Activated naive CD8-positive, alpha-beta T cell treated with anti-CD3 and anti-CD28 coated beads, Interleukin-2, amount 50 U/mL, for 24 hours (primary cell): ENCODE data around the gene CELF2.
"Not testable (repeated sequence)": the region's sequence is repeated elsewhere in the genome, so short reads cannot be mapped to it uniquely, and the experiment has no call there.

Experiments
- ATAC-seq: fragments of 150-1000 bp; cut with Tn5 transposase; one replicate; pipeline ENCODE4 v1.10.0; 2021
- DNase-seq: peaks from one replicate; pipeline ENCODE4 v3.0.0; 2021
- H3K27ac Mint-ChIP-seq: one replicate; pipeline ENCODE4 v1.8.0; 2021; ENCODE audit warnings: mild to moderate bottlenecking, mixed read lengths
- H3K27me3 Mint-ChIP-seq: one replicate; pipeline ENCODE4 v1.8.0; 2021; ENCODE audit warnings: mixed read lengths
- H3K36me3 Mint-ChIP-seq: one replicate; pipeline ENCODE4 v1.8.0; 2021; ENCODE audit warnings: low read depth, mixed read lengths
- H3K4me1 Mint-ChIP-seq: one replicate; pipeline ENCODE4 v1.8.0; 2021; ENCODE audit warnings: mixed read lengths
- H3K4me3 Mint-ChIP-seq: one replicate; pipeline ENCODE4 v1.8.0; 2021; ENCODE audit warnings: mild to moderate bottlenecking, moderate library complexity, mixed read lengths
- H3K9me3 Mint-ChIP-seq: one replicate; pipeline ENCODE4 v1.8.0; 2021; ENCODE audit warnings: mixed read lengths

Gene CELF2

DNA sequence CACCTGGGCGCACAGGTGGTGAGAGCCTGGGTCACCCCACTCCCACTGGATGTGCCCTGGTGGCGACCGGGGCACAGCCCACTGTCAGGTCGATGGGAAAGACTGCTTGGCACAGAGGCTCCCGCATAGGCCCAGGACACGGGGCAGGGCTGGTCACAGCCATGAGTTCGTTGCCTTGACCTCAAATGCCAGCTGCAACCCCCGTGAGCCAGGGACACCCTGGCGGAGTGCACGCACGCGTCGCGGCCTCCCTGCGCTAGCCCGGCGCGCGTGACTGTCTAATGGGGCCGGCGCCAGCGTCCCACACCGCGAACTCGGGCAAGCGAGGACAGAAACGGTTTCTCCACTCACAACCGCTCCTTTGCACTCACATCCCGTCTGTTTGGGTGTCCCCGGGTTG, 326.4 kb downstream of the CELF2 start:
- Mint-ChIP-seq H3K4me1 (peaks cover 5% of the 10 kb centered on the region), H3K27ac (no peak overlapping the region), H3K9me3 (peaks cover 4% of the 10 kb centered on the region), H3K36me3 (no peaks in the 10 kb centered on the region), H3K4me3 (no peak overlapping the region), H3K27me3 (no peaks in the 10 kb centered on the region)
- no peak for DNase-seq
- no peak for ATAC-seq

DNA sequence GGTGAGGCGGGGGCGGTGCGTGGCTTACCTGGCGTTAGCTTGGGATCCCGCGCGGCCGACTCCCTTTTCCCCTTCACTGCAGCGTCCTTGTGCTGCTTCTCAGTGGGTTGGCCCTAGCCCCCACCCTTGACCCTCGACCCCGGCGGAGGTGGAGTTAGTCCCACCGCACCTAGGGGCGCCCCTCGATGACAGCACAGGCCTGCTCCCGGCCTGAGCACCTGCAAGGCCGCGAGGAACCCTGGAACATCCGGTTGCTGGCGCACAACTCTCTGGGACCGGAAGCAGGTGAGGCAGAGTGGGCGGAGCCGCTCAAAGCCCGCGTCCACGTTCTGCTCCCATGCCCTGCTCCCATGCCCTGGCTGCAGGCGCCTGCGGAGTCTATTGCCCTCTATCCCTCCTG, 326.9 kb downstream of the CELF2 start:
- ATAC-seq, result no peak
- H3K27ac Mint-ChIP-seq, result no peak overlapping the region
- peaks cover 5% of the 10 kb centered on the region for H3K4me1 Mint-ChIP-seq
- H3K36me3 Mint-ChIP-seq, result no peaks in the 10 kb centered on the region
- peaks cover 4% of the 10 kb centered on the region for H3K9me3 Mint-ChIP-seq
- no peak overlapping the region for H3K4me3 Mint-ChIP-seq
- peak; percentile 20 for DNase-seq
- H3K27me3 Mint-ChIP-seq, result no peaks in the 10 kb centered on the region

DNA sequence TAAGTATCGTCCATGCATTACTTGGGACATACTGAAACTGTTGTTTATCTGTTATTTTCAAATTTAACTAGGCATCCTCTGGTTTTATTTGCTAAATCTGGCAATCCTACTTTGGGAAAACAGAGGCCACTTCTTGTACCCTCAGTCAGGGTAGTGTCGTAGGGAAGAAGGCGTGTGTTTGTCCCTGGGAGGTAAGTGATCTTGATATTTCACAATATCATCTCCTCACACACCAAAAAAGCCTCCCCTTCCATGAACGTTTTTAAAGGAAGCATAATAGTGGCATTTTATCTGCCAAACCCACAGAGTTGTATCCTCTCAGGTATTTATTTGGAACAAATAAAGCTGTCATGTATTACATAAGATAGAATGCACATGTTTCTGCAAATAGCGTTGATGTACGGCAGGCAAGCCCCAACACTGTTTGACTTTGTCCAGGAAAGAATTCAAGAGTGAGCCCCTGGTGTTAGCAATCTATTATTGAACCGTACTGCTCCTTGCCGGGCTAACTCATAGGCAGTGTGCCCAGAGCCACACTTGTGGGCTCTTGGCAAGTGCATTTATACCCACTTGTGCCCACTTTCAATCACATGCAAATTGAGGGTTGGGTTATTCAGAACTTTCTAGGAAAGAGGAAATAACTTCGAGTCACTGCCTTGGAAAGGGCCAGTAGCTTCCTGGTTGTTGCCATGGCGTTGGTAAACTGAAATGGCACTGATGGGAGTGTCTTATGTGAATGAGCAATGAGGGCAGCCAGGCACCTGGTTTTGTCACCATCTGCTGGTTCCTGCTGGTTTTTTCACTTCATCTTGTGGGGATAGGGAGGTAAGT, 327.8 kb downstream of the CELF2 start:
- H3K36me3 Mint-ChIP-seq, result no peaks in the 10 kb centered on the region
- H3K9me3 Mint-ChIP-seq, result peaks cover 4% of the 10 kb centered on the region
- peaks cover 5% of the 10 kb centered on the region for H3K4me1 Mint-ChIP-seq
- H3K4me3 Mint-ChIP-seq, result no peak overlapping the region
- no peak overlapping the region for H3K27ac Mint-ChIP-seq
- no peaks in the 10 kb centered on the region for H3K27me3 Mint-ChIP-seq
- ATAC-seq (peak; percentile 73), DNase-seq (no peak)

DNA sequence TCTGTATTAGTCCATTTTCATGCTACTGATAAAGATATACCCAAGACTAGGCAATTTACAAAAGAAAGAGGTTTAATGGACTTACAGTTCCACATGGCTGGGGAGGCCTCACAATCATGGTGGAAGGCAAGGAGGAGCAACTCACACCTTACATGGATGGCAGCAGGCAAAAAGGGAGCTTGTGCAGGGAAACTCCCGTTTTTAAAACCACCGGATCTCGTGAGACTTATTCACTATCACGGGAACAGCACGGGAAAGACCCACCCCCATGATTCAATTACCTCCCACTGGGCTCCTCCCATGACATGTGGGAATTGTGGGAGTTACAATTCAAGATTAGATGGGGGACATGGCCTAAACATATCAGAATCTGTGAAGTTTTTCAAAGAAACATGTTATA, 329.9 kb downstream of the CELF2 start:
- H3K4me3 Mint-ChIP-seq, H3K27ac Mint-ChIP-seq, H3K36me3 Mint-ChIP-seq, ATAC-seq, H3K27me3 Mint-ChIP-seq, DNase-seq, H3K9me3 Mint-ChIP-seq, H3K4me1 Mint-ChIP-seq: not testable (repeated sequence)

DNA sequence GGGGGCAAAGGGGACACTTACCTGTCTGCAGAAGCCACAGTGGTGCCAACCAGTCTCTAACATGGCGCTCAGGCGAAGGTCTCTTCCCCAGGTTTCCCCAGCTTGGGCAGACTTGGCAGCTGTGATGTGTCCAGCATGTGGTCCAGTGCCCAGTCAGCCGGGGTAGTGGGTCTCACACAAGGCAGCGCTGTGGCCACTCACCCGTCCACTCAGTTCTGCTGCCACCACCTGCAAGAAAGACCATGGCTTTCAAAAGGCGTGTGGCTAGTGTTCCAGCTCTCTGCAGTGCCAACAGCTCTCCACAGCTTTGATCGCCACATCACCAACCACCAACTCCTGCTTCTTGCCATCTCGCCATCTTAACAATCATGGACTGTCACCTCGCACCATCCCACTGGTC, 334.1 kb downstream of the CELF2 start:
- Mint-ChIP-seq H3K9me3 (peaks cover 4% of the 10 kb centered on the region), H3K27ac (no peak overlapping the region), H3K4me3 (no peak overlapping the region), H3K36me3 (no peaks in the 10 kb centered on the region), H3K4me1 (peaks cover 2% of the 10 kb centered on the region), H3K27me3 (no peaks in the 10 kb centered on the region)
- DNase-seq (no peak), ATAC-seq (no peak)

DNA sequence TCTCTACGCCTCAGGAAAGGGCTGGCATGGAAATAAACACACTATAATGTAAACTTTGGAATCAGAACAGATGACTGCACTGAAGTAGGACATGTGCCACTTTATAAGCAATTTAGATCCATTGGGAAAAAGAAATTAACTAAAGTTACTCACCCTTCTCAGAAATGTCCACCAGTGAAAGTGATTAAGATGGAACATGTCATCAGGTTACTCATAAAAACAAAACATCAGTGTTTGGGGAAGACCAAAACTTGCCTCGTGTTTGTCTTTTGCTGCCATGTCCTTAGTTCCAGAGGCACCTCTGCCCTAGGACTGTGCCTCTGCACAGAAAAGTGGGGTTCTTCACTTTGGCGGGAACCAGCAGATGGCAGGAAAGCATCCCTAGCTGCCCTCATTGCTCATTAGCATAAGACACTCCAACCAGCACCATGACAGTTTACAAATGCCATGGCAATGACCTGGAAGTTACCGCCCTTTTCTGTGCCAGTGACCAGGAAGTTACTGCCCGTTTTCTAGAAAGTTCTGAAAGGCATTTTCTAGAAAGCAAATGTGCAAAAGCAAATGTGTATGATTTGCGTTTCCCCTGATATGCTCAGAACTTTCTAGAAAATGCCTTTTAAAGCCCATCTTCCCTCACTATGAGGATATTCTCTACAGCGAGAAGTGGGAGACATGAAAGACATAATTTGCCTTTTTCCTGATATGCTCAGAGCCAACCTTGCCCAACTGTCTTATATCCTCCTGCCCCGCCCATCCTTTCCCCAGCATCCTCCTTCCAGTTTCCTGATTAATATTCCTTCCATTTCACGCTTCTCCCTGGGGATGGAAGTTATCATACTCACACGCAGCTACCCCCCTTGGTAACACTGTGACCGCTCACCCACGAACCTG, 335.6 kb downstream of the CELF2 start:
- peaks cover 2% of the 10 kb centered on the region for H3K4me1 Mint-ChIP-seq
- no peaks in the 10 kb centered on the region for H3K9me3 Mint-ChIP-seq
- H3K36me3 Mint-ChIP-seq, result no peaks in the 10 kb centered on the region
- DNase-seq, result no peak
- no peaks in the 10 kb centered on the region for H3K27me3 Mint-ChIP-seq
- H3K4me3 Mint-ChIP-seq, result no peak overlapping the region
- ATAC-seq, result no peak
- H3K27ac Mint-ChIP-seq, result no peak overlapping the region

DNA sequence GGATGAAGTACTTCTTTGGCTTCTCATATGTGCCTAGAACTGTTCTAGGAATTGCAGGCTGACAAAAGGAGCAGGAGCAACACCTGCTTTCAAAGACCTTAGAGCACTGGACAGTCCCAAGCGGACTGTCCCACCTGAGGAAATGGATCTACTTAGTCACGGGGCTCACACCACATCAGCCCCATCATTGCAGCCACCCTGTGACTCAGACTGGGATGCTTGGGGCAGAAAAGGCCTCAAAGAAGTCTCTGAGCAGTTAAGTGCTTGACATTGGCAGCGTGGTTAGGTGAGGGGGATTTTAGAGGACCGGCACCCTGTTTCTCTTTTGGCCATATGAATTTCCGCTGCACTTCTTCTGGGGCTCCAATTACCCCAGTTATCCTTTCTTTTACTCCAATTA, 337.2 kb downstream of the CELF2 start:
- DNase-seq (no peak), ATAC-seq (no peak)
- no peaks in the 10 kb centered on the region for H3K27me3 Mint-ChIP-seq
- no peak overlapping the region for H3K27ac Mint-ChIP-seq
- no peak overlapping the region for H3K4me3 Mint-ChIP-seq
- peaks cover 2% of the 10 kb centered on the region for H3K4me1 Mint-ChIP-seq
- peaks cover 5% of the 10 kb centered on the region for H3K9me3 Mint-ChIP-seq
- H3K36me3 Mint-ChIP-seq, result no peaks in the 10 kb centered on the region

DNA sequence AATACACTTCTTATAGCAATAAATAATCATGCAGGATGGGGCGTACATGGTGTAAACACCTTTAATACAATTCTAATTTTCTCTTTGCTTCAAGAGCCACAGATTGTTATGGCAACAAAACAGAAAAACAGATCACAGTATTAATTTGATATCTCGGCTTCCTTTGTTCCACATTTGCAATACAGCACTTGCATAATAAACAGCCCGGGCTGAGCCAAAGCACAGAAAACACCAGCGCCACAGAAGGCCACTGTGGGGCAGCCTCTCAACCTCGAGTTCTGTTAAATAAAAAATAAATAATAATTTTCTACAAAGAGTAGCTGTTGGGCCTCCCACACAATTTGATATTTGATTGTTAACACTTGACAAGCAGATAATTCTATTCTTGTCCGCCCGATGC, 337.9 kb downstream of the CELF2 start:
- Mint-ChIP-seq H3K9me3 (peaks cover 5% of the 10 kb centered on the region), H3K36me3 (no peaks in the 10 kb centered on the region), H3K4me3 (no peak overlapping the region), H3K27me3 (no peaks in the 10 kb centered on the region), H3K27ac (no peak overlapping the region), H3K4me1 (peaks cover 2% of the 10 kb centered on the region)
- ATAC-seq, result no peak
- no peak for DNase-seq

DNA sequence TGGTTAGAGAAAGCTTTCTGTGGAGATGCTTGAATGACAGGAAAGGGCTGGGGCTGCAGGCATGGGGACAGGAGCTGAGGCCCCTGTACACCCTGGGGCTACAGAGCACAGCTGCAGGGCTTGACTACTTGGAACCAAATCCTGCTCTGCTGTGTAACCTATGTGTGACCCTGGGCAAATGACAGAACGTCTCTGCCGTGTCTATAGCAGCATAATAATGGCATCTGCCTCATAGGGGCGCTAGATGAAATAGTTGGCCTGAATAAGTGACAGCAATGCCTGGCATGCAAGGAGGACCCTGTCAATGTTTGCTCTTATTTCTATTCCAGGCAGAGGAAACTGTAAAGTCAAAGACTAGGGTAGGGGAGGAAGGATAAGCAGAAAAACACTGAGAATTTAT, 339.8 kb downstream of the CELF2 start:
- no peak for ATAC-seq

DNA sequence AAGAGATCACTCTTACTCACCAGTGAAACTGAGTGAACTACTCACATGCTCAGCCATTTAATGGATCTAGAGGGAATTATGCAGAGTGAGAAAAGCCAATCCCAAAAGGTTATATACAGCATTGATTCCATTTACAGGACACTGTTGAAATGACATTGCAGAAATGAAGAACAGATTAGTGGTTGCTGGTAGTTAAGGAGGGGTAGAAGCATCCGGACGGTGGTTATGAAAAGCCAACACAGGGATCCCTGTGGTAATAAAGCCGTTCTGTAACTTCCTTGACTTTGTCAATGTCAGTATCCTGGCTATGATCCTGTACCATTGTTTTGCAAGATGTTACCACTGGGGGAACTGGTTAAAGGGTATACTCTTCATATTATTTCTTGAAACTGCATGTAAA, 340.3 kb downstream of the CELF2 start:
- Mint-ChIP-seq H3K36me3 (no peaks in the 10 kb centered on the region), H3K27ac (no peak overlapping the region), H3K27me3 (no peaks in the 10 kb centered on the region), H3K4me3 (no peak overlapping the region), H3K4me1 (peaks cover 2% of the 10 kb centered on the region), H3K9me3 (peaks cover 5% of the 10 kb centered on the region)
- no peak for DNase-seq
- ATAC-seq, result no peak

More for the DNA sequence above, 339.8 kb downstream of the CELF2 start:
- Mint-ChIP-seq H3K4me1 (peaks cover 2% of the 10 kb centered on the region), H3K4me3 (no peak overlapping the region), H3K36me3 (no peaks in the 10 kb centered on the region), H3K27me3 (no peaks in the 10 kb centered on the region), H3K27ac (no peak overlapping the region), H3K9me3 (peaks cover 5% of the 10 kb centered on the region)
- DNase-seq, result no peak

DNA sequence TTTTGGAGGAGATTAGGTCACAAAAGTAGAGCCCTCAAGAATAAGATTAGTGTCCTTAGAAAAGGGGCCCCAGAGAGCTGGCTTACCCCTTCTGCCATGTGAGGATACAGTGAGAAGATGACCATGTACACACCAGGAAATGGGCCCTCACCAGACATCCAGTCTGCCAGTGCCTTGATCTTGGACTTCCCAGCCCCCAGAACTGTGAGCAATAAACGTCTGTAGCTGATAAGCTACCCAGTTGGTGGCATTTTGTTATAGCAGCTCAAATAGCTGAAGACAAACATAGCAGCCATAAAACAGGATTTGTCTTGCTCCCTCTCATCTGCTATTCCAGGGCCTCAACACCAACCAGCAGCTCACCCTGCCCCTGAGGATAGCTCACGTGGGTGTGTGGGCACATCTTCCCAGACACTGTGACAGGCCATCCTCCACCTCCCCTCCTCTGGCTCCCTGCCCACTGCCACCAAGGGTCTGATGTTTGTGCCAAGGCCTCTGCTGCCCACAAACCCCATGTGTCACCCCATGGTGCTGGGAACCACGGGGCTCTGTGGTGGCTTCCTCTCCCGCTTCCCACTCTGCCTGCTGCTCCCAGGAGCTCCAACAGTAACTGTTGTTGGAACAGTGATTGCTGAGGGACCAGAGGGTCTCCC, 341.4 kb downstream of the CELF2 start:
- Mint-ChIP-seq H3K4me1 (peaks cover 2% of the 10 kb centered on the region), H3K4me3 (no peak overlapping the region), H3K27ac (no peak overlapping the region), H3K36me3 (no peaks in the 10 kb centered on the region), H3K9me3 (peaks cover 5% of the 10 kb centered on the region), H3K27me3 (no peaks in the 10 kb centered on the region)
- DNase-seq (no peak), ATAC-seq (no peak)

DNA sequence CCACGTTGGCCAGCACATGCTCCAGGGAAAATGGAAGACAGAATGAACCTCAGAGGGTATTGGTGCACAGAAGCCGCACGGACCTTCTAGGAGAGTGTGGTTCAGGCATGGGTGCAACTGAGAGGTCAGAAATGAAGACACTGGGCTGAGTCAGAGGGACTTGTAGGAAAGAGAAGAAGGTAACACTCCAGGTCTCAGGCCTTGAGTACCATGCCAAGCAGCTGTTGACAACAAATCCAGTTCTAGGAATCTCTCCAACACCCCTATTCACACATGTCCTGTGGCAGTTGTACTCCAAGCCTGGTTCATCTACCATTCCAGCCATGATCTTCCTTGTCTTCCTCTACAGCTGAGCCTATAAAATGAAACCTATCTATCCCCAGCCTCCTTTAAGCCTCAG, 342.2 kb downstream of the CELF2 start:
- ATAC-seq (no peak), DNase-seq (no peak)
- Mint-ChIP-seq H3K4me3 (no peak overlapping the region), H3K4me1 (no peaks in the 10 kb centered on the region), H3K36me3 (no peaks in the 10 kb centered on the region), H3K27me3 (no peaks in the 10 kb centered on the region), H3K27ac (no peak overlapping the region), H3K9me3 (peaks cover 5% of the 10 kb centered on the region)

DNA sequence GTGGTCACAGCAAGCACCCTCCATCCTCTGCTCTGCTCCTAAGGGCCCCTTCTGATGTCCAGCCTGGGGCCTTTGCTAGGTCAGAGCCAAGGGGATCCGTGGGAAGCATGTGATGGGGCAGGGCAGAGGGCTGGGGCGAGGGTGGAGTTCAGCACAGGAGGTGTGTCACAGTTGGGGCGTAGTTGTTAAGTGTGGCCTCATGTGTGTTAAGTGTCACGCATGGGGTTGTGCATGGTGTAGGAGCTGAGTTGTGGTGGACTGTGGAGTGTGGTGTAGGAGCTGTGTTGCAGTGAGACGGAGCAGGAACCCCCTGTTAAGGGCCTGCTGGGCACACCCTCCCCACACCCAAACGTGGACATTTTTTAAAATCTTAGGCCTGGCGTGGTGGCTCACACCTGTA, 345.8 kb downstream of the CELF2 start:
- Mint-ChIP-seq H3K27ac (no peak overlapping the region), H3K4me1 (peaks cover 2% of the 10 kb centered on the region), H3K4me3 (no peak overlapping the region), H3K27me3 (no peaks in the 10 kb centered on the region), H3K9me3 (peaks cover 5% of the 10 kb centered on the region), H3K36me3 (no peaks in the 10 kb centered on the region)
- no peak for DNase-seq
- ATAC-seq, result no peak

DNA sequence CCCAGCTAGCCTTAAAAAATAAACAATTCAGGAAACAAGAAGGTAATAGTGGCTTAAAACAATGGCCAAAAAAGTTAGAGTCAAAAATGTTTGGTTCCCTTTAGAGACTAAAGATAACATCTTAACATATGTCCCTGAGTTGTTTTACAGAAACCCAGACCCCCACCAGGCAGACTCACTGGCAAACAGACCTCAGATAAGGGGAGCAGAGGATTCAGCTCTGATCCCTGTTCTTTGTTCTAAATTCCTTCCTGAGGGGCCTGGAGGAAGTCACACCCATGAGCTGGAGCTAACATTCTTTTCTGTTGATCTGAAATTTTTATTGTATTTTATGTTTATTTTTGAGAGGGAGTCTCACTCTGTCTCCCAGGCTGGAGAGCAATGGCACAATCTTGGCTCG, 346.6 kb downstream of the CELF2 start:
- Mint-ChIP-seq H3K27ac (no peak overlapping the region), H3K9me3 (peaks cover 4% of the 10 kb centered on the region), H3K36me3 (no peaks in the 10 kb centered on the region), H3K27me3 (no peaks in the 10 kb centered on the region), H3K4me1 (peaks cover 2% of the 10 kb centered on the region), H3K4me3 (no peak overlapping the region)
- DNase-seq (no peak), ATAC-seq (no peak)

DNA sequence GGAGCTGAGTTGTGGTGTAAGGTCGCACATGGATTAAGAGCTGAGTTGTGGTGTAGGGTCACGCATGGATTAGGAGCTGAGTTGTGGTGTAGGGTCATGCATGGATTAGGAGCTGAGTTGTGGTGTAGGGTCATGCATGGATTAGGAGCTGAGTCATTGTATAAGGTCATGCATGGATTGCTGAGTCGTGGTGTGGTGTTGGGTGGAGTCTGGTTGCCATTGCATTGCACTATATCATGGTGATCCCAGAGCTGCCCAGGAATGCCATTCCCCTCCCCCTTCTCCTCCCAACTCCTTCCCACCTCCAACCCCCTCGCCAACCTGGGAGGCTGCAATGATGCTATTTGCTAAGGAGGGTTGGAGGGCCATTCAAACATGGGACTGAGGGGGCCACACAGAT, 349.2 kb downstream of the CELF2 start:
- not testable (repeated sequence) for H3K27ac Mint-ChIP-seq, H3K27me3 Mint-ChIP-seq, ATAC-seq, H3K4me3 Mint-ChIP-seq, H3K4me1 Mint-ChIP-seq, DNase-seq, H3K9me3 Mint-ChIP-seq, H3K36me3 Mint-ChIP-seq
